NCI-H146 (cell line): ENCODE measurements around the gene MAMDC4.

Experiments used
- DNase-seq: peaks from one replicate; lab custom pipeline; 2025; lab: John Stamatoyannopoulos, UW

The MAMDC4 gene

GRCh38 chr9:136849960-136850865 lies 1.9 kb upstream of the MAMDC4 start:
- DNase-seq: no peak

- DNase-seq: no peak
Observed at GRCh38 chr9:136850866-136851775, 1.0 kb upstream of the MAMDC4 start.

GRCh38 chr9:136852664-136853595 lies 784 bp downstream of the MAMDC4 start:
- DNase-seq: no peak

GRCh38 chr9:136853596-136854112 lies 1.5 kb downstream of the MAMDC4 start:
- no peak for DNase-seq

GRCh38 chr9:136854113-136854841 lies 2.1 kb downstream of the MAMDC4 start:
- no peak for DNase-seq

- DNase-seq: no peak
Observed at GRCh38 chr9:136854842-136855460, 2.8 kb downstream of the MAMDC4 start.

GRCh38 chr9:136855461-136856078 lies 3.4 kb downstream of the MAMDC4 start:
- no peak for DNase-seq

GRCh38 chr9:136856079-136856476 lies 3.9 kb downstream of the MAMDC4 start:
- no peak for DNase-seq

GRCh38 chr9:136856541-136857141 lies 4.5 kb downstream of the MAMDC4 start:
- DNase-seq: no peak

GRCh38 chr9:136857166-136857565 lies 5.0 kb downstream of the MAMDC4 start:
- DNase-seq: peak; percentile 34

- DNase-seq: peak; percentile 20
Observed at GRCh38 chr9:136857581-136858412, 5.7 kb downstream of the MAMDC4 start.

GRCh38 chr9:136858452-136858843 lies 6.3 kb downstream of the MAMDC4 start:
- no peak for DNase-seq

- DNase-seq: no peak
Observed at GRCh38 chr9:136858844-136859757, 7.0 kb downstream of the MAMDC4 start.

- DNase-seq: no peak
Observed at GRCh38 chr9:136860529-136860928, 8.4 kb downstream of the MAMDC4 start.

GRCh38 chr9:136860933-136861873 lies 9.1 kb downstream of the MAMDC4 start:
- no peak for DNase-seq

GRCh38 chr9:136861874-136862457 lies 9.8 kb downstream of the MAMDC4 start:
- DNase-seq: no peak
